CD4-positive, alpha-beta T cell (primary cell): ENCODE measurements around the gene RHOXF2B. TPM values are rescaled to one million over a fixed set of nuclear protein-coding genes. Genes with fewer than 3 reads are reported as not detected.
A peak's percentile ranks its signal among the peaks of the same experiment; 100 is the strongest.
"Not testable (repeated sequence)": the region's sequence is repeated elsewhere in the genome, so short reads cannot be mapped to it uniquely, and the experiment has no call there.

Source experiments
- ATAC-seq: fragments of 200-7000 bp; cut with Tn5 transposase; one replicate; pipeline ENCODE4 v1.10.0; 2022; ENCODE audit warnings: mild to moderate bottlenecking; ENCODE audit not compliant: poor library complexity
- CTCF ChIA-PET: fragments of 350-600 bp; sonication (Branson Sonifier 250); formaldehyde crosslinking; loops from one replicate; lab custom pipeline; 2021; ENCODE audit warnings: antibody characterized with exemption, inconsistent platforms; lab: Charles Lee
- POLR2A ChIA-PET: fragments of 350-600 bp; sonication (Branson Sonifier 250); formaldehyde crosslinking; loops from one replicate; lab custom pipeline; 2021; ENCODE audit warnings: antibody characterized with exemption, inconsistent platforms; lab: Charles Lee
- DNase-seq, 14 experiments: peaks; one replicate each; pipeline ENCODE4 v3.0.0-alpha.2; 2013 to 2020; ENCODE audit warnings: mixed read lengths in 2 of 14
- H3K27ac ChIP-seq, 2 donors: one replicate each; pipeline versions ENCODE4 v1.5.1 to v1.7.0; 2013; ENCODE audit warnings: low read length in 2 of 2, low read depth in 1 of 2, mild to moderate bottlenecking in 1 of 2
- H3K27me3 ChIP-seq, 2 experiments: 1 replicate in 1 of 2; 2 replicates in 1 of 2; pipeline versions ENCODE4 v1.6.1 to v1.7.0; 2013; ENCODE audit warnings: low read length in 2 of 2, control low read depth in 1 of 2, mild to moderate bottlenecking in 1 of 2, moderate library complexity in 1 of 2; ENCODE audit not compliant: insufficient read depth in 2 of 2, control insufficient read depth in 1 of 2
- H3K36me3 ChIP-seq: one replicate; pipeline ENCODE4 v1.6.1; 2013; ENCODE audit warnings: low read length, control low read depth; ENCODE audit not compliant: insufficient read depth
- H3K4me1 ChIP-seq: one replicate; pipeline ENCODE4 v1.6.1; 2013; ENCODE audit warnings: low read length, control low read depth; ENCODE audit not compliant: insufficient read depth
- H3K4me3 ChIP-seq: one replicate; pipeline ENCODE4 v1.5.1; 2013; ENCODE audit warnings: mild to moderate bottlenecking, low read length, moderate library complexity
- H3K9me3 ChIP-seq, 2 experiments: 1 replicate in 1 of 2; 2 replicates in 1 of 2; pipeline versions ENCODE4 v1.6.1 to v1.7.0; 2013; ENCODE audit warnings: low read length in 2 of 2, mild to moderate bottlenecking in 2 of 2, control low read depth in 1 of 2, moderate library complexity in 1 of 2; ENCODE audit not compliant: control insufficient read depth in 1 of 2, insufficient read depth in 1 of 2
- H3K27ac Mint-ChIP-seq: one replicate; pipeline ENCODE4 v1.8.0; 2020; ENCODE audit warnings: mixed read lengths
- H3K27me3 Mint-ChIP-seq: one replicate; pipeline ENCODE4 v1.8.0; 2021; ENCODE audit warnings: mixed read lengths
- H3K36me3 Mint-ChIP-seq: one replicate; pipeline ENCODE4 v1.8.0; 2021; ENCODE audit warnings: low read depth, mixed read lengths
- H3K4me1 Mint-ChIP-seq: one replicate; pipeline ENCODE4 v1.8.0; 2021; ENCODE audit warnings: low read depth, mixed read lengths
- H3K4me3 Mint-ChIP-seq: one replicate; pipeline ENCODE4 v1.8.0; 2020; ENCODE audit warnings: mild to moderate bottlenecking, mixed read lengths
- H3K9me3 Mint-ChIP-seq: one replicate; pipeline ENCODE4 v1.8.0; 2020; ENCODE audit warnings: mixed read lengths
- intact Hi-C, 2 experiments: fragments of 100-400 bp; cut with DNase I in 1 of 2; cut with micrococcal nuclease in 1 of 2; formaldehyde crosslinking; loops; one replicate each; pipeline versions ENCODE4 v1.15.1 to v1.9.0; 2023 to 2025; cut with DNase I, micrococcal nuclease
- total RNA-seq, 174 experiments: library from RNA in 2 of 174; stranded (reverse) in 2 of 174; gene quantifications; one replicate each; pipeline ENCODE4 v1.2.3 and lab custom pipeline; 2021 to 2026
- TF ChIP-seq, protein P1 (sequence below): fragments of 200-600 bp; IDR thresholded peaks from one replicate; pipeline ENCODE4 v1.8.0; 2022; ENCODE audit warnings: antibody characterized with exemption, mild to moderate bottlenecking

The RHOXF2B gene
- total RNA-seq, 2 experiments from 2014 or later, result not detected

DNA sequence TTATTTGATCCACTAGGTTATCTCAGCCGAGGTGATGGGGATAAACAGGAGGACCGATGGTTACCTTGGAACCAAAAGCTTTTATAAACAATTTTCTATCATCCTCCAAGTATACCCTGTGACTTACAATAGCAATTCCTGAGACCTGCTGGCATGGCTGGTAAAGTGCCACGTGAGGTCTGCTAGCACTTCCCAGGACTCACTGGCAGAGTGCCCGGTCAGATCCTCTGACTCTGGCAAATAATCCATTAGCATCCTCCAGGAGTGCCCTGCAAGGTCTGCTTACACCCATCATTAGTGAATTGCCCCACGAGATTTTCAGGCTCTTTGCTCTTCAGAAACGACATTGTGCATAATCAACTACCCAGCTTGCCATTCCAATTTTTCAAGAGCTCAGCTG lies 37.3 kb downstream of the RHOXF2B start:
- H3K4me1 ChIP-seq, H3K4me3 Mint-ChIP-seq, intact Hi-C loops, DNase-seq, ATAC-seq, H3K36me3 ChIP-seq, H3K27ac ChIP-seq, CTCF ChIA-PET, H3K9me3 ChIP-seq, H3K36me3 Mint-ChIP-seq, H3K27me3 ChIP-seq, POLR2A ChIA-PET, H3K4me3 ChIP-seq, H3K9me3 Mint-ChIP-seq, H3K27ac Mint-ChIP-seq, H3K4me1 Mint-ChIP-seq, H3K27me3 Mint-ChIP-seq: not testable (repeated sequence)

DNA sequence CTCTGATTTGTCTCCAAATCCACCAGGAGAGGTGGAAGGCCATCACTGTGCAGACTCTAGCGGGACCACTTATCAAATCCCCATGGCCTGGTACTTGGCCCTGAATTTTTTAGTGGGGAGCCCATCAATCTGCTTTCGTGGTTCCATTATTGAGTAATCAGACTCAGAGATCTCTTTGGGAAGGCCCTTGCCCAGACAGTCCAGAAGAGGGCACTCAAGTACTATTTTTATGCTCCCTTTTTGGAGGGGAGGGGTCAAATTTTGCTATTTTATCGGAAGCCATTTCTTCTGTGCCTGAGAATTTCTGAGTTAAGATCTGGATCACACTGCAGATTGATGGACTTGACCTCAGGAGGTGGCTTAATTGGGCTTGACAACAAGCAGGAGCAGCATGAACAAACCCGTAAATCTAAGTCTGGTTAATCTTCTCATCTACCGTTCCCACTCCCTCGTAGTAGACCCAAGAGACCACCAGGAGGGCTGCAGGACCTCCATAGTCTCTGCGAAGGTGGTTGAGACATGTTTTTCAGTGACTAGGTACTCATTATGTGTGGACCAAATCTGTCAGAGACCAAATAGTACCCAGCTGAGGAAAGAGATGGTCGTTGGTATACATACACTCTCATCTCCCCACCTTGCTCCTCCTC lies 38.3 kb downstream of the RHOXF2B start:
- H3K27ac Mint-ChIP-seq, H3K27ac ChIP-seq, ATAC-seq, H3K9me3 ChIP-seq, intact Hi-C loops, H3K36me3 Mint-ChIP-seq, H3K36me3 ChIP-seq, H3K27me3 Mint-ChIP-seq, H3K4me3 ChIP-seq, POLR2A ChIA-PET, H3K9me3 Mint-ChIP-seq, H3K4me1 Mint-ChIP-seq, H3K4me3 Mint-ChIP-seq, DNase-seq, H3K4me1 ChIP-seq, CTCF ChIA-PET, H3K27me3 ChIP-seq: not testable (repeated sequence)

DNA sequence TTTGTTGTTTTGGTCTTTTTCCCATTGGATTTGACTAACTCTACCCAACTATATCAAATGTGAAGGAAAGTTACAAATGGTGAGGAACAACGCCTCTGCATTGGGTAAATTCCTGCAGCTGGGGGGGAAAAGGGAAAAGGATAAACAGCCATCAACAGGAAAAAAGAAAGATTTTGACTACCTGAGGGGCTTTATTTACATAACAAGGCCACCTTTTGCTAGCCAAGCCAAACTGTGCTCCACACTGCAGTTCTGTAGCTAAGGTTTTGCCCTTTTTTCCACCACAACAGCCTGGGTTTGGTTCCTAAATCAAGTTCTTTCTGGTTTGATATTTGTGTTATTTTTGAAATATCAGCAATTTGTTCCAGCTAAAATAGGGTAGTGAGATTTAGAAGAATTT lies 40.8 kb downstream of the RHOXF2B start:
- CTCF ChIA-PET, result no interaction called here

GRCh38 chrX:120035522-120036309 lies 41.8 kb downstream of the RHOXF2B start:
- H3K9me3 Mint-ChIP-seq, POLR2A ChIA-PET, CTCF ChIA-PET, H3K36me3 Mint-ChIP-seq, H3K27me3 ChIP-seq, intact Hi-C loops, H3K36me3 ChIP-seq, H3K4me1 ChIP-seq, H3K27me3 Mint-ChIP-seq, ATAC-seq, H3K4me3 Mint-ChIP-seq, H3K4me1 Mint-ChIP-seq, H3K27ac Mint-ChIP-seq, H3K27ac ChIP-seq, H3K9me3 ChIP-seq, H3K4me3 ChIP-seq: not testable (repeated sequence)
- DNase-seq, result peak in 3 of 14 experiments; percentile 7 to 26 (median 21)

More for the DNA sequence above, 40.8 kb downstream of the RHOXF2B start:
- Histone ChIP-seq H3K4me3 (no peak overlapping the region), H3K4me1 (no peaks in the 10 kb centered on the region), H3K27ac (no peak overlapping the region), H3K36me3 (no peaks in the 10 kb centered on the region), H3K27me3 (no peaks in the 10 kb centered on the region), H3K9me3 (no peaks in the 10 kb centered on the region)
- POLR2A ChIA-PET, result no interaction called here
- H3K36me3 Mint-ChIP-seq, result no peaks in the 10 kb centered on the region
- TF ChIP-seq, protein P1, sequence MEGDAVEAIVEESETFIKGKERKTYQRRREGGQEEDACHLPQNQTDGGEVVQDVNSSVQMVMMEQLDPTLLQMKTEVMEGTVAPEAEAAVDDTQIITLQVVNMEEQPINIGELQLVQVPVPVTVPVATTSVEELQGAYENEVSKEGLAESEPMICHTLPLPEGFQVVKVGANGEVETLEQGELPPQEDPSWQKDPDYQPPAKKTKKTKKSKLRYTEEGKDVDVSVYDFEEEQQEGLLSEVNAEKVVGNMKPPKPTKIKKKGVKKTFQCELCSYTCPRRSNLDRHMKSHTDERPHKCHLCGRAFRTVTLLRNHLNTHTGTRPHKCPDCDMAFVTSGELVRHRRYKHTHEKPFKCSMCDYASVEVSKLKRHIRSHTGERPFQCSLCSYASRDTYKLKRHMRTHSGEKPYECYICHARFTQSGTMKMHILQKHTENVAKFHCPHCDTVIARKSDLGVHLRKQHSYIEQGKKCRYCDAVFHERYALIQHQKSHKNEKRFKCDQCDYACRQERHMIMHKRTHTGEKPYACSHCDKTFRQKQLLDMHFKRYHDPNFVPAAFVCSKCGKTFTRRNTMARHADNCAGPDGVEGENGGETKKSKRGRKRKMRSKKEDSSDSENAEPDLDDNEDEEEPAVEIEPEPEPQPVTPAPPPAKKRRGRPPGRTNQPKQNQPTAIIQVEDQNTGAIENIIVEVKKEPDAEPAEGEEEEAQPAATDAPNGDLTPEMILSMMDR, result no peak
- no peak overlapping the region for H3K27ac Mint-ChIP-seq
- DNase-seq (no peak), ATAC-seq (no peak)
- no peaks in the 10 kb centered on the region for H3K4me1 Mint-ChIP-seq
- H3K9me3 Mint-ChIP-seq, result no peaks in the 10 kb centered on the region
- intact Hi-C loops, result no loop called here
- H3K27me3 Mint-ChIP-seq, result peaks cover 3% of the 10 kb centered on the region
- H3K4me3 Mint-ChIP-seq, result no peak overlapping the region
